NCI-H1930 (cell line): Measurements from ENCODE around the gene F5.

ENCODE experiments used
- DNase-seq, 2 experiments: peaks; one replicate each; lab custom pipeline; 2025; lab: John Stamatoyannopoulos, UW

Gene F5

DNA sequence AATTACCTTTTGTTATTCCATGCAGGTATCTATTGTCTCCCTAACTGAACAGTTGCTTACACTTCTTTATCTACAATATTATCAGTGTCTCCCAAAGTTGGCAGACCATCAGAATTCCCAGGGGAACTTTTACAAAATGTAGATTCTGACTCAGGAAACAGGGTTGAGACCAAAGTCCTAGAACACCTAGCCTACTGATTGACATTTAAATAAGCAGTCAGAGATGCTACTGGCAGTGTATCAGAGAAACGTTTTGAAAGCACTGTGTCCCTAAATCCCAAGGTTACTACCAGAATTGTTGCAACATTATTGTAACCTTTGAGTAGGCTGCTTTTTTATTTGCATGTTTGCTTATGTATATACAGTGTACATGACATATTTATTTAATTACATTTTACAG is 1.8 kb upstream of the F5 start:
- no peak for DNase-seq

DNA sequence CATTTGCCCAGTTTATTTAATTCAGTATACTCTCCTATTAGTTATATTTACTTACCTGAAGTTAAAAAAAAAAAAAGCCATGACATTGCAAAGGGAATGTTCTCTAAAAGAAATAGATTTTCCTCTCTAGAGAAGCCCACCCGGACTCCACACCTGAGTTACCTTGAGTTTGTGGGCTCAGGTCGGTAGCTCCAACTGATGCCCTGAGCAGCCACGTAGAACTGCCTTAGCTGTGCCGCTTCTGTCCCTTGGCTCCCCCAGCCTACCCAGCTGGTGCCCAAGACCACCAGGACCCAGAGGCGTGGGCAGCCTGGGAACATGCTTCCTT is 250 bp downstream of the F5 start:
- no peak for DNase-seq

DNA sequence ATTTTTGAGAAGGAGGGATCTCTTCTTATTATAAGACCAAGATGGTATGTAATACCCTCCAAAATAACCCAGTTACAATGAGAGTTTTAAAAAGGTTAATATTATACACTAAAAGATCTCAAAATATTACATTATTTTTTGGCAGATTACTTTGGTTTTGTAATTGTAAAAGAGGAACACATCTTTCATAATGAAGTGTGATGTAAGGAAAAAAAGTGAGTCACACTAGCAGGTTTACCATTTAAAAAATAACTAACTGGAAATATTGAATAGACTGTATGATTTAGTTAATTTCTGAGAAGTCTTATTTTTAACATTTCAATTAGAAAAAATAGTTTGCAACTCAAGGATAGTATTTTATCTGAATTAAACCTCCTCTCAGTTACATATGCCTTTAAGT is 1.1 kb downstream of the F5 start:
- DNase-seq: no peak

DNA sequence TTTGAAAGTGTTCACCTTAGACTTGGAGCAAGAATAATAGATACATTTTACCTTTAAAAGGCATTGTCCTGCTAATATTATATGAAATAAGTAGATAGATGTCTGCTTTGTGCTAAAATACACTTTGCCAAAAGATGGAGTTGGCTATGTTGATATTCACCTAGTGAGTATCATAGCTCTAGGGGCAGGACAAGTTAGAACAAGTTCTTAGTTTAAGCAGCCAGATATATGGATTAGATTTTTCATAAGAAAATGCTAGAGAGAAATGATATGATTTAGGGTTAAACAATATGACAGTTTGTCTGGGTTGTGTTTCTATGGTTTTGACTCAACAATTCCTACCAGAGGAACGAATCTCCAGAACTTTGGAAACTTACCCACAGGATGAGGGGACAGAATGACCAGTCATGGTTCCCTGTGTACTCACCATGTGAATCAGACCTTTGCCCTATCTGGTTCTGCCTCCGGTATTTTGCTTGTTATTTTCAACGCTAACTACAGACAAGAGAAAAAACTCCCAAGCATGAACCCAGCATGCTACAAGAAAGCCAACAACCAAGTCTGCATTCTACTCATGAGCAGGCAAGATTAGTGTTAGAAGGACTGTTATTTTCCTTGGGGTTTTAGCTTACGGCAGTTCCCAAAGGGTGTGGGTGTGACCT is 1.7 kb downstream of the F5 start:
- DNase-seq: no peak

- DNase-seq: no peak
Measured at GRCh38 chr1:169577981-169578738, 8.1 kb downstream of the F5 start.

GRCh38 chr1:169576935-169577331 is 9.3 kb downstream of the F5 start:
- no peak for DNase-seq

DNA sequence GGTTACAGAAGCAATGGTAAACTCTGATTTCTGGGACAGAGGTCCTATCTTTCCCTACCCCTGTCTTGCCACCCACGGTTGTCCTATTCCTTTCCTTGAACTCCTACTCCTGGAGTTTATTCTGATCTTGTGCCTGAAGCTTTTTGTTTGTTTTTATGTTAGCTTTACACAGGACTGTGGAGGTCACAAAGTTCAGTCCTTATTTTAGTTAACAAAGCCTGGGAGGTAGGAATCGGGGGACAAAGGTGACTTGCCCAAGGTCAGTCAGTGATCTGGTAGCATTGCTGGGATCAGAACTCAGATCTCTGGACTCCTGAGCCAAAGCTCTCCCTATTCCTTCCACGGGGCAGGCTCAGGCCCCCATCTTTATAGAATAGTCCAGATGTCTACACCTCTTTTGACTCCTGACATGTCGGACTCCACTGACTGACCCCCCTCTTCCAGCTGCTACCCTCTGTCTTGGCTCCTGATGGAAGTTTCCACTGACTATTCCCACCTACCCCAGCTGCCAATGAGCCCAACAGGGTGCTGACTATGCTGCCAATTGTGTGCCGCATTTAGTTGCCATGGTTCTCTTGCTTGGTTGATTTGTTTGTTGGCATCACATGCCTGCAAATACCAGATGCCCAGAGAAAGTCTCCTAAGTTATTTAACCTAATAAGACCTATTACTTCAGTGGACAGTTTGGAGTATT is 9.9 kb downstream of the F5 start:
- DNase-seq: no peak

DNA sequence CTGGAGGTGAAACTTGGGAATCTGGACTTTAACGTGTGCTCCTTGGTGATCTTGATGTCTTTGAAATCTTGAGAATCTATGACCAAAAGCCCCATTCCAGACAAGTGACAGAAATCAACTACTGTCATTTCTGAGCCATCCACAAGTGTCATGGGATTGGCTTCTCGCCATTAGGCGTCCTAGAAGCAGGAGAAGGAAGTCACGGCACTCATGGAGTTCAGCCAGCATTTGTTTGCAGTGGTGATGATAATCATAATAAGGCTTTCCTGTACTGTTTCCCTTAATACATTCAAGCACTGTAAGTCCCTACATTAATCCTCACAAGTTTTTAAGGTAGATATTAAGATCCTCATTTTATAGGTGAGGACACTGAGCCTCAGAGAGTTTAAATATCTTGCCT is 11.9 kb downstream of the F5 start:
- no peak for DNase-seq

- DNase-seq: no peak
Measured at GRCh38 chr1:169572187-169572586, 14.1 kb downstream of the F5 start.

DNA sequence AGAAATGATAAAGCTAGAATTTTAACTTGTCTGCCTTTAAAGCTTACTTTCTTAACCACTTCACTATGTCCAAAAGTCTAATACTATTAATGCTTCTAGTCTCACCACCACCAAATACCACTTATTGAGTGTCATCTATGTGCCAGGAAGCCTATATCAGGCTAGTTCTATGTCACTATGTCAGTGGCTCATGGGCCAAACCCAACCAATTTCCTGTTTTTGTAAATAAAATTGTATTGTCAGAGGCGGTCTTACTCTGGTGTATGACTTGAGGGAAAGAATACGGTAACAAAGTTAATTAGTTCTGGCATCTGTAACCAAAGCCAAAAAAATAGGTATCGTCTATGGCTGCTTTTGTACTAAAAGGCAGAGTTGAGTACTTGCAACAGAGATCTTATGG is 14.8 kb downstream of the F5 start:
- DNase-seq: no peak

DNA sequence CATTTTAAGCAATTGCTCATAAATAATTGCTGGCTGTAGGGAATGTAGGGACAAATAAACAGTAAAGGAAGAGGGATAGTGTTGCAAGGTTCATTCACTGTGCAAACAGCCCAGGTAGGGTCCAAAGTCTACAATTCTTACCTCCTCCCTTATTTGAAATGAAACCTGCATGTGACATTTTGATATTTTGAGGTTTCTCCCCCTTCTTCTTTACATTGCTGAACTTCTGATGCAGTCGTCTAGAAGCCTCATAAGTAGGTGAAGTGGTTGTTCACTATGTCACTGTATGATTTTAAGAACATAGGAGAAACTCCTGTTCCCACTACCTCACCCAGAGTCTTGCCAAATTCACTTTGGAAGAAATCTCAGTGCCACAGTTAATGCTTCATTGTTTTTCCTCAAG is 16.1 kb downstream of the F5 start:
- DNase-seq: no peak

DNA sequence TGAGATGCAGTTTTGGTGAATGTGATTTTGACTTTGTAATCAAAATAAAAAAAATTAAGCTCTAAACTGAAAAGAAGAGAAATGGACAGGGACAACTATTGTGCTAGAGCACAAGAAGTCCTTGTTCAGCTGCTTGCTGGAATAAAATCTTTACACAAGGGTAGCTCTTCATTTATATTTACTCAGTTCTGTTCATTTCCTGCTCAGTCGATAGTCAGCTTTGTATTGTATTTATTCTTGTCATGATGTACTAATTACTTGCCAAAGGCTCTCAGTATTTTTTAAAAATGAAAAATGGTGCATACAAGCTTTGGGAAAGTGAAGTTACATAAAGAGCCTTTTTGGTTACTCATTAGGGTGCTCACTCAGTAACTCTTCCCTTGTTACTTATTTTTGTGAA is 17.8 kb downstream of the F5 start:
- DNase-seq: no peak

GRCh38 chr1:169565335-169566271 is 20.7 kb downstream of the F5 start:
- DNase-seq: no peak

DNA sequence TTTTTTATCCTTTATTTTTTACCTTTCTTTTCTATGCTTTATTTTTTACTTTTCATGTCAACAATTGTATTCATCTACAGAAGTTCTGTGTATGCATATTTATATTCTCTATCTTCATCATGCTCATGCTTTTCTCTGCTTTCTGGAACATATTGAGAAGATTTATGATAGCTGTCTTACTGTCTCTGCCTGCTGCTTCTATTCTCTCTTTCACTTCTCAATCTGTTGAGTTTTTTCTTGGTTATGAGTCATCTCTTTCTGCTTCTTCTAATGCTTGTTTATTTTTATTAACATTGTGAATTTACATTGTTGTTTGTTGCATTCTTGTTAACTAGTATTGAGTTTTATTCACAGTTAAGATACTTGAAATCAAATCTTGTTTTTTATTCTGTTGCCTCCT is 22.6 kb downstream of the F5 start:
- DNase-seq: no peak

DNA sequence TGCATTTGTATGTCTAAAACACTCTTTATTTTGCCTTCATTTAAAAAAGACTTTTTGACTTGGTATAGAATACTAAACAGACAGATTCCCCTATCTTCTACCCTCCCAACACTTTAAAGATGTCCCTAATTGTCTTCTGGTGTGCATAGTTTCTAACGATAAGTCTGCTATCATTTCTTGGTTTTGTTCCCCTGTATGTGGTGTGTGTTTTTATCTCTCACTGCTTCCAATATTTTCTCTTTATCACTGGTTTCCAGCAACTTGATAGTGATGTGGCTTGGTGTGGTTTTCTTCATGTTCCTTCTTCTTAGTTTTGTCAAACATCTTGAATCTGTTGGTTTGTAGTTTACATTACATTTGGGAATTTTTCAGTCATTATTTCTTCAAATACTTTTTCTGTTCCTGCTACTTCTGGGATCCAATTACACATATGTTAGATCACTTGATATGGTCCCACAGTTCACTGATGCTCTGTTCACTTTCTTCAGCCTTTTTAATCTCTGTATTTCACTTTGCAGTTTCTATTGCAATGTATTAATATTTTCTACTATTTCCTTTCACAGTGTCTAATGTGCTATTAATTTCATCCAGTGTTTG is 23.2 kb downstream of the F5 start:
- no peak for DNase-seq

DNA sequence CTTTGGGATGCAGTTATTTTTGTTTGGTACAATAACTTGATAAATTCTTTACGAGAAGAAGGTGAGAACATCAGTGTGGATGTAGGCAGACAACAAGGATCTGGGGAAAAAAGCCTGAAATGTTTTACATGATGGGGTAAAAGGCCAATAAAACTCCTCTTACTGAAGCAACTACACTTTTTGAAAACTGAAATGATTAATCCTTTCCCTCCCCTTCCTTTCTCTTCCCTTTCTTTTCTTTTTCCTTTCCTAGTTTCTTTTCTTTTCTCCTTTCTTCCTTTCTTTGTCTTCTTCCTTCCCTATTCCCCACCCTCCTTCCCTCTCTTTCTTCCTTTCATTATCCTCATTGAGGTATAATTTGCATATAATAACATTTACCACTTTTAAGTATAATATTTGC is 24.6 kb downstream of the F5 start:
- no peak for DNase-seq

DNA sequence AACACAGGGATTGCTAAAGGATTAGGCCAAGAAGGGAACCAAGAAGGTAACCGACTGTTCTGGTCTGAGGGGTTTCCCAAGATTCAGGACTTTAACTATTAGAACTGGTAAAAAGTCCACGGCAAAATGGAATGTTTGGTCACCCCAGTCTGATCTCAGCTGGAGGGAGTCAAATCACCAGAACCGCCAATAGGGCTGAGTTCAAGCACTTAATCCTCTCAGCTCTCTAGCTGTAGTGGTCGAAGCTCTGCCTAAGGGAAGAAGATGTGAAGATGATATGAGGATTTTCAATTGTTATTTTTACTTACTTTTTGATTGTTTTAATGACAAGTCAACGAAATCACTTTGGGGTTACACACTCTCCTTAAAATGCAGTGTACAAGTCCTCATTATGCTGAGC is 29.1 kb downstream of the F5 start:
- DNase-seq: no peak

- peak in 1 of 2 experiments; percentile 4 for DNase-seq
Measured at GRCh38 chr1:169550294-169550693, 36.0 kb downstream of the F5 start.

GRCh38 chr1:169548282-169548681 is 38.0 kb downstream of the F5 start:
- DNase-seq: no peak

DNA sequence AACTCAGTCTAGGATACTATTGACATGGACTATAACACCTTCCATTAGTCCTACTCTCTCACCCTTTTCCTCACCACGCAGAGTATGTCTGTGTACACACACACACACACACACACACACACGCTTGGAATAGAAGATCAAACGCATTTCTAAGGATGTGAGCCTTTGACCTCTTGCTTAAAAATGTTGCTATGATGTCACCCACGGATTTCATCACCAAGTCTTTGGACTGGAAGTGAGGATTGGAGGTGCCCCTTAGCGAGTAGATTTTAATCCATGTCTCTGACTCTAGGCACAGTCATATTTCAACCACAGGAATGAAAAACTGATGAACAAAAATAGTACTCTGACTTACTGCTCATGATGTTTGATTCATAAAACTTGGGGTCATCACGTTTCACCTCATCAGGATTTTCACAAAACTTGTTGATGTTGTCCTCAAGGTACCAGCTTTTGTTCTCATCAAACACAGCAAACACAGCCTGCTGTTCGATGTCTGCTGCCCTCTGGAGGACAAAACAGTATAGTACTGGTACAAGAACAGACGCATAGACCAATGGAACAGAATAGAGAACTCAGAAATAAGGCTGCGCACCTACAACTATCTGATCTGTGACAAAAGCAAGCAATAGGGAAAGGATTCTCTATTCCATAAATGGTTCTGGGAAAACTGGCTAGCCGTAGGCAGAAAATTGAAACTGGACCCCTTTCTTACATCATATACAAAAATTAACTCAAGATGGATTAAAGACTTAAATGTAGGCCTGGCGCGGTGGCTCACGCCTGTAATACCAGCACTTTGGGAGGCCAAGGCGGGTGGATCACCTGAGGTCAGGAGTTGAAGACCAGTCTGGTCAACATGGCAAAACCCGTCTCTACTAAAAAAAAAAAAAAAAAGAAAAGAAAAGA is 39.9 kb downstream of the F5 start:
- peak; percentile 39 to 45 for DNase-seq

DNA sequence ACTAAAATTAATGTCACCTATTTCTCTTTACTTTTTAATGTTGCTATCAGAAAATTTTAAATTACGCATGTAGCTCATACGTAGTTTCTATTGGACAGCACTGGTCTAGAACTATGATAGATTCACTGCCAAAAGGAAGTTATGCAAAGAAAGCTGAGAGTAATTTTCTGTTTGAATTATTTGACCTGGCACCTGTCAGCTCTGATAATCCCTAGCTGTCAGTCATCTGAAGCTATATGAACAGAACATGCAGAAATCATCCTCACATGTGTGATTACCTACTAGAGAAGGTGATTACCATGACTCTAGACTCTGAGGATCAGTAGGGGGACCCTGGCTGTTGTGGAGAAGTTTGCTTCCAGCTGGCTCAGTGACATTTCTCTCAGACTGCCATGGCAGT is 40.8 kb downstream of the F5 start:
- no peak for DNase-seq
